HG02759 (cell line): Measurements from ENCODE around the gene MAGEC2.

Experiments used
- ATAC-seq: cut with Tn5 transposase; IDR thresholded peaks from one replicate; pipeline ENCODE4 v1.9.1; 2021; ENCODE audit warnings: mild to moderate bottlenecking, moderate library complexity; ENCODE audit not compliant: unreplicated experiment

MAGEC2 gene

DNA sequence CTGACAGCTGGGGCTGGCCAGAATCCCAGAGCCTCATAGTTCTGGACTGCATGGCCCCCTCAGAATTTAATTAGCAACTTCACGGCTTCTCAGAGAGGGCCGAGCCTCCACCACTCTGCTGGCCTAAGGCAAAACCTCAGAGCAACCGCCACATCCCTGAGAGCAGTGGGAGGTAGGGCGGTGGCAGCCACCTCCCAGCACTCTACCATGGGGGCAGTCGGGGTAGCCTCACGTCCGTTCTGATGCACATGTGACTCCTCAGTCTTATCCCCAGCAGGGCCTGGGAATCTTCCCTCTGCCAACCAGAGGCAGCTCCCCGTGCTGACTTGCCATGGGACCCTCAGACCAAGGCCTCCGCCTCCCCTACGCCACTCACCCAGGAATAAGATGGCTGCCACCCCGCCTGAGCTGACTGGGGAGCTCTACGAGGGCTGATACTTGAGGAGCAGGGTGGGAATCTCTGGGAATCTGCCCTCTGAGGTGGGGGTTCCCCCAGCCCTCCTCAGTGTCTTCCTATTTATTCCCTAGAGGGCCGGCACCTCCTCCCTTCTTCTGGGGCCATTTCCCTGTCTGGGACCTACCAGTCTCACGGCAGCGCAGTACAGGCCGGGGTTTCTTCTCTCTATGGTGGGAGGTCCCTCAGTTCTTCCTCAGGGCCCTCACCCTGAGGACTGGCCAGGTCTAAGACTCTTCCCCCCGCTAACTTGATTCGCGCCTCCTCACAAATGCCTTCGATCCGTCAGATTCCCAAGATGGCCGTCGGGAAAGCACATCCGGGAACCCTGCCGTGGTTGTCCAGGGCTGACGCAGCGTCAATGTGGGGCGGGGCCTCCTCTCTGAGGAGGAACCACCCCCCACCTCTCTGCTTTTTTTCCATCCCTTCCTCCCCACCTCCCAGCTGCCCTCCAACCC lies at the start of gene MAGEC2:
Gene MAGEC2, minus strand, starts transcription at position 769 of the 912 bp plus-strand sequence. CDS start 1,303 bp downstream, outside the sequence.
- ATAC-seq = no peak

DNA sequence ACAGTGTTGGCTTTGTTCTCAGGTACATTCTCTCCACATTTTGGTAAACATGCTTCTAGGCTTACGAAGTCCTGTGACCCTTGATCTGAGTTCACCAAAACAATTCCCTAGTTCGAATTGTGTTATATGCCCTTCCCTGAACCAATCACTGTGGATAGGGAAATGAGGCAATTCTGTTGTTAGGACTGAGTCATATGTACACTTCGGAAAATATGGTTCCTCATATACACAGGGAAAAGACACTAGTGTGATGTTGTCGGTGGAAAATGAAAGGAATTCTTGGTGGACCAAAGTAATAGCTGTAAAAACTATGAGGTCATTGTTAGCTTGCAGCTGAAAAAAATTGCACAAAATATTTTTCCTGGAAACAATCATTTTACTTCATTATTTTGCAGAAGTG lies 46.6 kb upstream of the MAGEC2 start:
- no peak for ATAC-seq

- ATAC-seq = no peak
Measured at GRCh38 chrX:142251202-142251601, 46.1 kb upstream of the MAGEC2 start.

- ATAC-seq = no peak
Measured at GRCh38 chrX:142250502-142250901, 45.4 kb upstream of the MAGEC2 start.

DNA sequence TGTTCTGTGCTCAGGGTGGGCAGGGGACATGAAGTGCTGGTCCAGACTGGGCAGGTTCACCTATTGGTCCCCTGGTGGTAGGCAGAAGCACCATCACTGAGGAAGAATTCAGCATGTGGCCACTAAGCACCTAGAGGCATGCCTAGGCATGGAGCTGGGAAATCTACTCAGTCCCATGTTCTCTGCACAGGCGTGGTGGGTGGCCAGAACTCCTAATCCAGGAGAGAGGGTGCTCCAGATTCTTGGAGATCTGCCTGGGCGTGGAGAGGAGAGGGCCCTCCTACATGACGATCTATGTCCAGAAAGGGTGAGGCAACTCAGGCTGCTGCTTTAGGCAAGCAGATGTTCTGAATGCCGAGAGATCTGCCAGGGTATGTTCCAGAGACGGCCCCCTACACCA lies 44.6 kb upstream of the MAGEC2 start:
- no peak for ATAC-seq

DNA sequence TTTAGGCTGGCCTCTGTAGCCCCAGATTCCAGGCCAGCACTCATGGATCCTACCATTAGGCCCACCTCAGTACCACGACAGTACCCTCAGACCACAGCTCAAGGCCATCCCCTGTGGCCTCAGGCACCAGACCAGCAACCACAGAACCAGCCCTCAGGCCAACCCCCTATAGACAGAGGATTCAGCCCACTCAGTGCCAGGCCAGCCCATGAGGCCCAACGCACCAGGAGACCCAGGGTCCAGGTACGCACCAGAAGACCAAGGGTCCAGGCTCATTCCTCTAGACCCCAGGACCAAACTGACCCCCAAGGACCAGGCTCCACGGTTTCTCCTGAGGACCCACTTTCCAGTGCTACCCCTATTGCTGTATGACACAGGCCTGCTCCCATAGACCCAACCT lies 39.5 kb upstream of the MAGEC2 start:
- ATAC-seq = no peak

- no peak for ATAC-seq
Measured at GRCh38 chrX:142238536-142238935, 33.4 kb upstream of the MAGEC2 start.

DNA sequence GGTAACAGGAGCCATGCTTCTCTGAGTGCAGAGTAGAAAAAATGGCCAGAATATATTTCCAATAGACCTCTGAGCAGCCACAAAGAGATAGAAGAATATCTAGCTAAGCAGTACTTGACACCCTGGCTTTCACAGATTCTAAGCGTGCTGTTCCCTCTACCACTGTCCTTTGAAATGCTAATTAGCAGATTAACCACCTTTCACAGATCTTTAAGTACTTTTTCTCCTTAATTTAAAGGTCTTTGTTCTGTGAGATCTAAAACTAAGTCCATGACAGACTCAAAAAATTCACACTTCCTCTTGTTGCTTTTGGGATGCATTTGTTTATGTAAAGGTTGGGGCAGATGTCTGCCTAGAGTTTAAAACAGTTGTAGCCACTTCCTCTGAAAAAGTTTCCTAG lies 28.3 kb upstream of the MAGEC2 start:
- no peak for ATAC-seq

- no peak for ATAC-seq
Measured at GRCh38 chrX:142214081-142214480, 9.0 kb upstream of the MAGEC2 start.

GRCh38 chrX:142201113-142201512 lies 4.0 kb downstream of the MAGEC2 start:
- ATAC-seq = no peak

- ATAC-seq = no peak
Measured at GRCh38 chrX:142186103-142186502, 19.0 kb downstream of the MAGEC2 start.

GRCh38 chrX:142184756-142185602 lies 20.1 kb downstream of the MAGEC2 start:
- no peak for ATAC-seq

GRCh38 chrX:142156567-142156966 lies 48.5 kb downstream of the MAGEC2 start:
- ATAC-seq = no peak
